Astrocyte (in vitro differentiated cells and primary cell): ENCODE results near the gene PCBD2.

Experiments used
- CTCF ChIP-seq: IDR thresholded peaks from 2 replicates; pipeline ENCODE4 v1.5.1; 2011; ENCODE audit warnings: low read depth, mild to moderate bottlenecking, inconsistent platforms, low read length, moderate library complexity; ENCODE audit not compliant: insufficient read depth
- EZH2 ChIP-seq: IDR thresholded peaks from 2 replicates; pipeline ENCODE4 v1.6.1; 2012; ENCODE audit warnings: mild to moderate bottlenecking, low read length, inconsistent platforms; ENCODE audit not compliant: insufficient read depth

GRCh38 chr5:134957920-134958608, 53.1 kb downstream of the PCBD2 start:
- TF ChIP-seq CTCF (no peak), EZH2 (no peak)
